HG03442 (cell line): ENCODE results near the gene FLOT1.
"Not testable (repeated sequence)": the region's sequence is repeated elsewhere in the genome, so short reads cannot be mapped to it uniquely, and the experiment has no call there.

Source experiments
- ATAC-seq: cut with Tn5 transposase; IDR thresholded peaks from one replicate; pipeline ENCODE4 v1.9.1; 2021; ENCODE audit warnings: mild to moderate bottlenecking, moderate library complexity; ENCODE audit not compliant: unreplicated experiment

Gene FLOT1

DNA sequence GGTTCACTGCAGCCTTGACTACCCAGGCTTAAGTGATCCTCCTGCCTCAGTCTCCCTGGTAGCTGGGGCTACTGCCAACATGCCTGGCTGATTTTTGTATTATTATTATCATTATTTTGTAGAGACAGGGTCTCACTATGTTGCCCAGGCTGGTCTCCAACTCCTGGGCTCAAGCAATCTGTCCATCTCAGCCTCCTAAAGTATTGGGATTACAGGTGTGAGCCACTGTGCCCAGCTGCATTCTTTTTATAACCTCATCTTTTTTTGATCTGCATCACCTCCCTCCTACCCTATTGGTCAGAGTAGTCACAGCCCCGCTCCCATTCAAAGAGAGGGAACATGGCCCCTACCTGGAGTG is 25.4 kb upstream of the FLOT1 start:
- ATAC-seq, result no peak

GRCh38 chr6:30767158-30767943 is 24.9 kb upstream of the FLOT1 start:
- peak; percentile 46 for ATAC-seq

DNA sequence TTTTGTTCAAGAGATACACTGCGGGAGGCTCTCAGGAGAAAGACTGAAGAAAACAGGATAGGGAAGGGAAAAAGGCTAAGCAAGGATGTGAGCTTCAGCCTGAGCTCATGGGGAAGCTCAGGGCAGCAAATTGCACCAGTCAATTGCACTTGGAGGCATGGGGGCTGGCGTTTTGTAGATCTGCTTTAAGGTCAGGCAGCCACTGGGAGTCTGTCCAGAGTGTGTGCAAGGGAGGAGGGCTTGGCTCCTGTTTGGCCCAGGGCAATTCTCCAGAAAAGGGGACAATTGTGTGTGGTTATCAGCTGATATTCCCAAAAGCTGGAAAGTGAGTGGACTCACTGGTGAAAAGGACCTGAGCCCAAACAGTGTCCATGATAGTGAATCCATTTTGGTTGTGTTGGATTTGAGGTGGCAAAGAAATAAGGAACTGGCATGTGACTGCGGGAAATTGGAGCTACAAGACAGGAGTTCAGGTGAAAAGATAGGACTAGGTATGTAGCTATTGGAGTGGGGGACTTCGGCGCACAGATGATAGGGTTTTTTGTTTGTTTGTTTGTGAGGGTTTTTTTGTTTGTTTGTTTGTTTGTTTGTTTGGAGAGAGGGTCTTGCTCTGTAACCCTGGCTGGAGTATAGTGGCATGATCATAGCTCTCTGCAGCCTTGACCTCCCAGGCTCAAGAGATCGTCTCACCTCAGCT is 24.1 kb upstream of the FLOT1 start:
- no peak for ATAC-seq

- ATAC-seq, result not testable (repeated sequence)
Measured at GRCh38 chr6:30765495-30765894, 23.0 kb upstream of the FLOT1 start.

- not testable (repeated sequence) for ATAC-seq
Measured at GRCh38 chr6:30764490-30765043, 22.1 kb upstream of the FLOT1 start.

- no peak for ATAC-seq
Measured at GRCh38 chr6:30763618-30764489, 21.4 kb upstream of the FLOT1 start.

DNA sequence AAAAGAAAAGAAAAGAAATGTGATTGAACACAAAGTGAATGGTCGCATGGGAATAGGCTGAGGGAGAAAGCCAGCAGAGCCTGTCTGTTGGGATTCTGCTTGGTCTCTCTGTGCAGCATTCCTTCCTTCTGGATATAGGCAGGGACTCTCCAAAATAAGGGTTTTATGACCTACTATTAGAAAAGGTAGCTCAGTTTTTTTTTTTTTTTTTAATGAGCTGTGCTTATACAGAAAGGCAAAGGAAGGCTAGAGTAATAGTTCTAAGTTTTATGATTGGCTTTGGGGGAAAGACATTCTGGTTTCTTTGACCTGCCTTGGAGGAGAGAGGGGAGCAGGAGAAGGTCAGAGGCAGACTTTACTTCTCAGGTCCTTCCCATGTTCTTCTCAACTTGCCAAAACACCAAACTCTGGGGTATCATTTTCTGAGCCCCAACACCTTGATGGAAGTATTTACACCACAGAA is 20.7 kb upstream of the FLOT1 start:
- no peak for ATAC-seq

DNA sequence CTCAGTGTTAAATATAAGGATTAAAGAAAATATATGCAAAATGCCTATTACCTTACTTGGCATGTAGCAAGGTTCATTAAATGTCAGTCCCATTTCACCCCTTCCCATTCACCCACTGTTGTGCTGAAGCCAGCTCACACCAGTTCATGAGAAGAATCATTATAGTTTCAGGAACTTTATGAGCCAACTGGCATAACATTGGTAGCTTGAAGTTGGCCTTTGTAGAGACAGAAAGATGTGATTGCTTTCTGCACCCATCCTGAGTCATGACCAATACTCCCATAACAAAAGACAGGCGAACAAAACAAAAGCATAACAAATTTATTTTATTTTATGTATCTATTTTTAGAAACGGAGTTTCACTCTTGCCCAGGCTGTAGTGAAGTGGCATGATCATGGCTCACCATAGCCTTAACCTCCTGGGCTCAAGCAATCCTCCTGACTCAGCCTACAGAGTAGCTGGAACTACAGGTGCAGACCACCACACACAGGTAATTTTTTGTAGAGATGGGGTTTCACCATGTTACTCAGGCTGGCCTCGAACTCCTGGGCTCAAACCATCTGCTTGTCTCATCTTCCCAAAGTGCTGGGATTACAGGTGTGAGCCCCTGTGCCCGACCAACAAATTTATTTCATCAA is 19.4 kb upstream of the FLOT1 start:
- no peak for ATAC-seq

- ATAC-seq, result no peak
Measured at GRCh38 chr6:30760549-30760948, 18.1 kb upstream of the FLOT1 start.

DNA sequence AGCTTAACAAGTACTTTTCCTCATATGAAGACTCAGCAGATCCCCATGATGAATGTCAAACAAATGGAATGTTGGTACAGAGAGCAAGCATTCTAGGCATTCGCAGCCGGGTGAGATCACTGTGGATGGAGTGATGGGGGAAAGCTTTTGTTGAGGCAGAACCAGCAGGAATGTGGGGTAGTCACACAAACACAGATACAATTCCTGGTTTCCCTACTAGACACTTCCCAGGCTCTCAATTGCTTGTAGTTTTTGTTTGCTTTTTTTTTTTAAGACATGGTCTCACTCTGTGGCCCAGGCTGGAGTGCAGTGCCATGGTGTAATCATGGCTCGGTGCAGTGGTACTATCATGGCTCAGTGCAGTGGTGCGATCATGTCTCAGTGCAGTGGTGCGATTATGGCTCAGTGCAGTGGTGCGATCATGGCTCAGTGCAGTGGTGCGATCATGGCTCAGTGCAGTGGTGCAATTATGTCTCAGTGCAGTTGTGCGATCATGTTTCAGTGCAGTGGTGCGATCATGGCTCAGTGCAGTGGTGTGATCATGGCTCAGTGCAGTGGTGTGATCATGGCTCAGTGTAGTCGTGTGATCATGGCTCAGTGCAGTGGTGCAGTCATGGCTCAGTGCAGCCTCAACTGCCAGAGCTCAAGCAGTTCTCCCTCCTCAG is 17.2 kb upstream of the FLOT1 start:
- no peak for ATAC-seq

DNA sequence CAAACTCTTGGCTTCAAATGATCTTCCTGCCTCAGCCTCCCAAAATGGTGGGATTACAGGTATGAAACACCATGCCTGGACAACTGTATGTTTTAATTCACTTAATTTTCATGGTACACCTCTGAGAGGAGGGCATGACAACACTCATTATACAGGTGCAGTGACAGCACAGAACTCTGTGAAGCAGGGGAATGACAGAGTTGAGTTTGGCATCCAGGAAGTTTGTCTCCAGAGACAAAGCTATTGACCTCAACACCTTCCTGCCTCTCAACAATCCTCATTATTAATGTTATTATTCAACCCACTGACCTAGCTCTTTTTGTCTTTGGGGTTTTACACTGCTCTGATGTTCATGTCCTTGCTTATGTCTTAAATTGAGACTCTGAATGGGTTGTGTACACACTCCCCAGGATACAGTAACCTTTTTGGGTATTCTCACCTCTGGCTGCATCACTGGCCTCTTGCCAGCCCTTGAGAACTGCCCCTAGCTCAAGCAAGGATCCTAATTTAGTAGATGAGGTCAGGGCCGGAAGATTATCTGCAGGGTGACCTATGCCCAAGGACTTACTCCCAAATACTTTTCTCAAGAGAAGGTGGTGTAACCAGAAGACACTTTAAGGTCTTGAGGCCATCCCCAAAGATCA is 14.9 kb upstream of the FLOT1 start:
- ATAC-seq, result no peak

GRCh38 chr6:30756405-30757003 is 14.0 kb upstream of the FLOT1 start:
- ATAC-seq, result not testable (repeated sequence)

DNA sequence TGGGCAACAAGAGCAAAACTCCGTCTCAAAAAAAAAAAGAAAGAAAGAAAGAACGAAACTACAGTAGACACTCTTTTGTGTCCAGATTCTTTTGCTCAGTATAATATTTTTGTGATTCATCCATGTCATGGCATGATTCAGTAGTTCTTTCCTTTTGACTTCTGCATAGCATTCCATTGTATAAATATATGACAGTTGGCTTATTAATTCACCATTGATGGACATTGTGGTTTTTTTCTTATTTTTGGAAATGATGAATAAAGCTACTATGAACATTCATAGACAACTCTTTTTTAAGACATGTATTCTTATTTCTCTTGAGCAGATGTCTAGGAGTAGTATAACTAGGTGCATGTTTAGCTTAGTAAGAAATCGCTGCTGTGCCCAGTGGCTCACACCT is 12.1 kb upstream of the FLOT1 start:
- ATAC-seq, result no peak

- ATAC-seq, result no peak
Measured at GRCh38 chr6:30752157-30752927, 9.9 kb upstream of the FLOT1 start.

GRCh38 chr6:30750379-30750668 is 7.8 kb upstream of the FLOT1 start:
- no peak for ATAC-seq

DNA sequence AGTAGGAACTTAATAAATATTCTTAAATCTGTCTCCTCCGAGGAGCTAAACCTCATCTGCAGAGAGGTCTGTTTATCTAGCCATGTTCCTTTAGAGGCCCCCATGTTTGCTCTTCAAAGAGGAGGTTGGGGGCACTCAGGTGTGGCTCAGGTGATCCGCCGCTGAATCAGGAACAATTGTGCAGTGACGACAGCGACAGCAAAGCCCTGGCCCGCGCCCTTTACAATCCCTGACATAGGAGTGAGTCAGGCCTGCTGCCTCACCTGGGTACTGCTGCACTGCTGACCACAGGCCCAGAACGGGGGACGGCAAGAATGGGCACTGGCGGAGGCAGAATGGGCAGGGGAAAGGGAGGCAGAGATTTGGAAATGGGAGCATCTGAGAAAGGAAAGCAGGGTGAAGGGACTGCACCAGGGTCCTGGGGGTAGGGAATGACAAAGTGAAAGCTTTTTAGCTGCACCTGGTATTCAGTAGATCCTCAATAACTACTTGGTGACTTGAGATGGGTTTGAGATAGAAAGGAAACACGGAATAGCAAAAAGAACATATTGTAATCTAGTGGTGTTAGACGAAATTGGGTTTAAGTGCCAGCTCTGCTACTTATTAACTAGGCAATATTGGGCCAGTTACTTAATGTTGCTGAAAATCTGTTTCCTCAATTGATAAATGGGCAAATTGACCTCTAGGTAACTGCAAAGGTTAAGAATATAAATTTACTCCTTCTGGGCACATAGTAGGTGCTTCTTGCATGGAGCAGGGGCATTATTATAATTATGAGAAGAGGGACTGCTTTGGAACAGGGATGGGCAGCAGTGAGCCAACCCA is 7.3 kb upstream of the FLOT1 start:
- no peak for ATAC-seq

DNA sequence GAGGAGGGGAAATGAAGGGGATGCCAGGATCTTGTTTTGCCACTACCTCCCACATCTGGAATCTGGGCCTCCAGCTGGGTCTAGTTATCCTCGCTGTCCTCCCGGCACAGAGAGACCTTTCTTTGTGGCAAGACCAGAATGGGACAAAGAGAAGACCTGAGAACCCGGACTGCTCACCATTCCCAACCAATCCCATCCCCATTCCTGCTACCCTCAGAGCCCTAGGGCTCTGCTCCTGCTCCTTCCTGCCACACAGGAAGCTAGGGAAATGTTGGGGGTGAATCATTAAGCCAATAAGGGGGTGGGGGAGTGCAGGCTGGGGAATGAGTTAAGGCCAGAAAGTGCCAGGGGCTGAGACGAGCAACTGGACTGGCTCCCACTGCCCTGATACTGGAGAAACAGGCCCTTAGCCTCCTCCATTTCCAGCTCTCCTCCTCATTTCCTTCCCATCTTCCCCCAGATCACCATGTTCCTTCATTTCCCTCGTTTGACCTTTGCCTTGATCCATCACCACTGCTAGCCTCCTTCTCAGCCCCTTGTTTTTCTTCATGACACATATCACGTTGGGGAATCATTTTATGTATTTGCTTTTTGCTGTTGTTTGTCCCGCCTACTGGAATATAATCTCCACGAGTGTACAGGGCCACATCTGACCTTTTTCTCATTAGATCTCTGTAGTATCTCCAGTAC is 6.5 kb upstream of the FLOT1 start:
- ATAC-seq, result no peak
